HEK293 (cell line): Measurements from ENCODE around the gene RTCA.

Source experiments
- CTCF ChIA-PET: fragments of 350-600 bp; formaldehyde crosslinking; extraction: SDS; loops from one replicate; lab custom pipeline; 2021; ENCODE audit warnings: antibody characterized with exemption; lab: Yijun Ruan, JAX
- POLR2A ChIA-PET: fragments of 300-600 bp; formaldehyde crosslinking; extraction: SDS; loops from one replicate; lab custom pipeline; 2020; ENCODE audit warnings: antibody characterized with exemption, inconsistent platforms; lab: Yijun Ruan, JAX
- H3K27ac ChIP-seq: fragments of 200-500 bp; sonication (Bioruptor generic); 2 replicates; pipeline ENCODE4 v1.5.1; 2014; ENCODE audit warnings: low read depth, low read length, control low read depth, inconsistent platforms; ENCODE audit errors: extremely low read depth
- H3K36me3 ChIP-seq, 2 experiments: fragments of 200-500 bp in 1 of 2; sonication (Bioruptor generic) in 1 of 2; 1 replicate in 1 of 2; 2 replicates in 1 of 2; pipeline ENCODE4 v1.5.1; 2014 to 2017; ENCODE audit warnings: inconsistent platforms in 2 of 2, low read length in 2 of 2; ENCODE audit not compliant: control insufficient read depth in 2 of 2, insufficient read depth in 1 of 2
- H3K4me1 ChIP-seq: fragments of 200-500 bp; sonication (Bioruptor generic); 2 replicates; pipeline ENCODE4 v1.5.1; 2014; ENCODE audit warnings: mild to moderate bottlenecking, low read length, inconsistent platforms; ENCODE audit not compliant: control insufficient read depth, insufficient read depth
- H3K4me3 ChIP-seq: 2 replicates; pipeline ENCODE4 v1.5.1; 2011; ENCODE audit warnings: low read depth, mild to moderate bottlenecking, control low read depth, low read length, moderate library complexity
- H3K9me3 ChIP-seq: fragments of 200-500 bp; sonication (Bioruptor generic); 2 replicates; pipeline ENCODE4 v1.5.1; 2014; ENCODE audit warnings: low read depth, low read length, inconsistent platforms; ENCODE audit not compliant: control insufficient read depth, insufficient read depth
- AEBP2 ChIP-seq: fragments of 450-650 bp; formaldehyde crosslinking; IDR thresholded peaks from 2 replicates; pipeline ENCODE4 v1.5.1; 2016; ENCODE audit warnings: missing biosample characterization, missing genetic modification characterization, borderline replicate concordance
- GLI2 ChIP-seq: fragments of 450-650 bp; formaldehyde crosslinking; IDR thresholded peaks from 2 replicates; pipeline ENCODE4; 2017; ENCODE audit warnings: missing biosample characterization, missing genetic modification characterization, low read depth, borderline replicate concordance
- GLIS2 ChIP-seq: fragments of 450-650 bp; formaldehyde crosslinking; IDR thresholded peaks from 2 replicates; pipeline ENCODE4 v1.5.1; 2016; ENCODE audit warnings: missing biosample characterization, missing genetic modification characterization
- MZF1 ChIP-seq: fragments of 450-650 bp; formaldehyde crosslinking; IDR thresholded peaks from 2 replicates; pipeline ENCODE4 v1.5.1; 2017; ENCODE audit warnings: missing biosample characterization, missing genetic modification characterization, borderline replicate concordance
- SCRT2 ChIP-seq: fragments of 450-650 bp; formaldehyde crosslinking; IDR thresholded peaks from 2 replicates; pipeline ENCODE4 v1.5.1; 2016; ENCODE audit warnings: missing biosample characterization, missing genetic modification characterization
- ZIC2 ChIP-seq: fragments of 450-650 bp; formaldehyde crosslinking; IDR thresholded peaks from 2 replicates; pipeline ENCODE4 v1.5.1; 2016; ENCODE audit warnings: missing biosample characterization, missing genetic modification characterization
- ZNF114 ChIP-seq: fragments of 450-650 bp; formaldehyde crosslinking; IDR thresholded peaks from 2 replicates; pipeline ENCODE4 v1.5.0; 2017; ENCODE audit warnings: missing biosample characterization, missing genetic modification characterization
- ZNF121 ChIP-seq: fragments of 450-650 bp; formaldehyde crosslinking; IDR thresholded peaks from 2 replicates; pipeline ENCODE4 v1.5.1; 2016; ENCODE audit warnings: missing biosample characterization, missing genetic modification characterization
- ZNF184 ChIP-seq: fragments of 450-650 bp; IDR thresholded peaks from 2 replicates; pipeline ENCODE4 v1.5.1; 2018; ENCODE audit warnings: missing biosample characterization, mild to moderate bottlenecking, missing genetic modification characterization
- ZNF221 ChIP-seq: fragments of 450-650 bp; formaldehyde crosslinking; IDR thresholded peaks from 2 replicates; pipeline ENCODE4 v1.5.1; 2017; ENCODE audit warnings: missing biosample characterization, missing genetic modification characterization, borderline replicate concordance
- ZNF394 ChIP-seq: fragments of 450-650 bp; formaldehyde crosslinking; IDR thresholded peaks from 2 replicates; pipeline ENCODE4 v1.5.1; 2016; ENCODE audit warnings: missing biosample characterization, missing genetic modification characterization, mild to moderate bottlenecking, moderate library complexity, borderline replicate concordance
- ZNF521 ChIP-seq: fragments of 450-650 bp; formaldehyde crosslinking; IDR thresholded peaks from 2 replicates; pipeline ENCODE4 v1.5.1; 2017; ENCODE audit warnings: missing biosample characterization, mild to moderate bottlenecking, missing genetic modification characterization
- ZNF664 ChIP-seq: fragments of 450-650 bp; formaldehyde crosslinking; IDR thresholded peaks from 2 replicates; pipeline ENCODE4 v1.5.1; 2016; ENCODE audit warnings: missing biosample characterization, missing genetic modification characterization

RTCA gene

GRCh38 chr1:100222428-100222827 is 43.6 kb upstream of the RTCA start:
- Histone ChIP-seq H3K36me3 (peaks cover 0 to 27% of the 10 kb centered on the region in 2 experiments; a peak in 2 of 3 replicates), H3K27ac (no peak overlapping the region), H3K4me3 (no peak overlapping the region), H3K4me1 (no peaks in the 10 kb centered on the region), H3K9me3 (no peaks in the 10 kb centered on the region)
- TF ChIP-seq ZNF664 (peak; percentile 99), AEBP2 (tag by site-specific recombination) (no peak), ZNF114 (tag by site-specific recombination) (no peak), ZIC2 (tag by site-specific recombination) (no peak)
- ChIA-PET CTCF (interaction anchor here (1.0 to 1.1 kb wide), 2 partner anchors 233 to 237 kb away, joined by 3 read pairs; no protein-coding TSS in a partner anchor), POLR2A (no interaction called here)

- H3K4me1 ChIP-seq = no peaks in the 10 kb centered on the region
- no peaks in the 10 kb centered on the region for H3K9me3 ChIP-seq
- ChIA-PET POLR2A (interaction anchor here (0.5 kb wide), 1 partner anchor 100 kb away, joined by 4 read pairs; no protein-coding TSS in a partner anchor), CTCF (no interaction called here)
- peaks cover 17 to 61% of the 10 kb centered on the region in 2 experiments for H3K36me3 ChIP-seq
- H3K27ac ChIP-seq = no peak overlapping the region
- H3K4me3 ChIP-seq = no peak overlapping the region
- no peak for TF ChIP-seq GLI2
- no peak for TF ChIP-seq ZNF114 (tag by site-specific recombination)
- no peak for TF ChIP-seq ZNF184 (tag by site-specific recombination)
- TF ChIP-seq GLIS2 (tag by site-specific recombination) = no peak
- no peak for TF ChIP-seq ZNF521 (tag by site-specific recombination)
- TF ChIP-seq ZNF221 (tag by site-specific recombination) = no peak
- TF ChIP-seq ZNF394 (tag by site-specific recombination) = no peak
Observed at GRCh38 chr1:100229681-100230443, 36.2 kb upstream of the RTCA start.

- CTCF ChIA-PET = no interaction called here
- H3K4me1 ChIP-seq = no peaks in the 10 kb centered on the region
- no peak overlapping the region for H3K4me3 ChIP-seq
- peaks cover 17 to 64% of the 10 kb centered on the region in 2 experiments for H3K36me3 ChIP-seq
- no peaks in the 10 kb centered on the region for H3K9me3 ChIP-seq
- no peak for TF ChIP-seq MZF1 (tag by site-specific recombination)
- POLR2A ChIA-PET = interaction anchor here (0.5 kb wide), 1 partner anchor 100 kb away, joined by 4 read pairs; no protein-coding TSS in a partner anchor
- H3K27ac ChIP-seq = no peak overlapping the region
Observed at GRCh38 chr1:100230765-100231164, 35.3 kb upstream of the RTCA start.

- TF ChIP-seq SCRT2 (tag by site-specific recombination) = 0 out of 2 replicates have a peak, but pooled peaks have one; percentile 37
- no peak for TF ChIP-seq ZNF121 (tag by site-specific recombination)
- CTCF ChIA-PET = no interaction called here
- Histone ChIP-seq H3K27ac (no peak overlapping the region), H3K36me3 (peaks cover 20 to 67% of the 10 kb centered on the region in 2 experiments), H3K9me3 (no peaks in the 10 kb centered on the region), H3K4me1 (no peaks in the 10 kb centered on the region), H3K4me3 (no peak overlapping the region)
- POLR2A ChIA-PET = no interaction called here
Observed at GRCh38 chr1:100231721-100232120, 34.3 kb upstream of the RTCA start.
